Left ventricle myocardium inferior (tissue), 1 donor: ENCODE results near the gene GRM8. TPM values are rescaled to one million over a fixed set of nuclear protein-coding genes. Genes with fewer than 3 reads are reported as not detected.

Experiments used
- DNase-seq: peaks from one replicate; pipeline ENCODE4 v3.0.0-alpha.2; 2020
- H3K27ac ChIP-seq: fragments of 200-600 bp; replicated peaks from 2 replicates; pipeline ENCODE4 v1.8.0; 2021
- H3K27me3 ChIP-seq: fragments of 200-600 bp; 2 replicates; pipeline ENCODE4 v1.8.0; 2021; ENCODE audit warnings: low read depth
- H3K36me3 ChIP-seq: fragments of 200-600 bp; 2 replicates; pipeline ENCODE4 v1.8.0; 2021
- H3K4me1 ChIP-seq: fragments of 200-600 bp; 2 replicates; pipeline ENCODE4 v1.8.0; 2021
- H3K4me3 ChIP-seq: fragments of 200-600 bp; 2 replicates; pipeline ENCODE4 v1.8.0; 2021; ENCODE audit warnings: mild to moderate bottlenecking, moderate library complexity
- H3K9me3 ChIP-seq: fragments of 200-600 bp; replicated peaks from 2 replicates; pipeline ENCODE4 v1.8.0; 2021
- CTCF ChIP-seq: fragments of 200-600 bp; IDR thresholded peaks from 2 replicates; pipeline ENCODE4 v1.8.0; 2021; ENCODE audit warnings: antibody characterized with exemption, mild to moderate bottlenecking, borderline replicate concordance
- intact Hi-C: fragments of 100-400 bp; cut with micrococcal nuclease; formaldehyde crosslinking; loops from one replicate; pipeline ENCODE4 v1.11.0; 2022
- total RNA-seq: library from RNA; stranded (reverse); fragmentation: NEBNext Ultra II Directional; extraction: Animal tissue kit (Norgen Biotek cat#: 25700); gene quantifications from one replicate; pipeline ENCODE4 v1.2.1, GENCODE V29; 2021
- donor health status: DM: no; HTN: yes; CAD: no; lungs with severe emphysema.

The GRM8 gene
- total RNA-seq, 1 donor from 2014 or later = 0.69 TPM

GRCh38 chr7:126690104-126690503, 562.6 kb downstream of the GRM8 start:
- H3K4me1 ChIP-seq = no peaks in the 10 kb centered on the region
- no peak for DNase-seq
- H3K27ac ChIP-seq = no peak overlapping the region
- H3K36me3 ChIP-seq = no peaks in the 10 kb centered on the region
- H3K9me3 ChIP-seq = peaks cover 13% of the 10 kb centered on the region
- no peak for TF ChIP-seq CTCF
- intact Hi-C loops = no loop called here
- no peak overlapping the region for H3K4me3 ChIP-seq
- no peaks in the 10 kb centered on the region for H3K27me3 ChIP-seq

- no peaks in the 10 kb centered on the region for H3K4me1 ChIP-seq
- H3K36me3 ChIP-seq = no peaks in the 10 kb centered on the region
- H3K9me3 ChIP-seq = peaks cover 13% of the 10 kb centered on the region
- no peak for TF ChIP-seq CTCF
- no peak overlapping the region for H3K27ac ChIP-seq
- DNase-seq = no peak
- intact Hi-C loops = no loop called here
- H3K27me3 ChIP-seq = no peaks in the 10 kb centered on the region
- no peak overlapping the region for H3K4me3 ChIP-seq
These were observed 563.7 kb downstream of the GRM8 start for GRCh38 chr7:126689037-126689436.

GRCh38 chr7:126686474-126686873, 566.3 kb downstream of the GRM8 start:
- no peaks in the 10 kb centered on the region for H3K27me3 ChIP-seq
- intact Hi-C loops = no loop called here

GRCh38 chr7:126685596-126685995, 567.1 kb downstream of the GRM8 start:
- Histone ChIP-seq H3K4me1 (no peaks in the 10 kb centered on the region), H3K27ac (no peak overlapping the region), H3K27me3 (no peaks in the 10 kb centered on the region), H3K4me3 (no peak overlapping the region), H3K36me3 (no peaks in the 10 kb centered on the region), H3K9me3 (peaks cover 8% of the 10 kb centered on the region)
- DNase-seq = no peak
- intact Hi-C loops = no loop called here
- TF ChIP-seq CTCF = no peak

More at GRCh38 chr7:126686474-126686873, 566.3 kb downstream of the GRM8 start:
- H3K9me3 ChIP-seq = peaks cover 13% of the 10 kb centered on the region
- no peak for DNase-seq
- no peak overlapping the region for H3K4me3 ChIP-seq
- H3K27ac ChIP-seq = no peak overlapping the region
- H3K36me3 ChIP-seq = no peaks in the 10 kb centered on the region
- no peaks in the 10 kb centered on the region for H3K4me1 ChIP-seq
- TF ChIP-seq CTCF = no peak

- intact Hi-C loops = no loop called here
- no peak for TF ChIP-seq CTCF
These were observed 567.6 kb downstream of the GRM8 start for GRCh38 chr7:126685018-126685573.

More at GRCh38 chr7:126685018-126685573, 567.6 kb downstream of the GRM8 start:
- Histone ChIP-seq H3K27ac (no peak overlapping the region), H3K4me3 (no peak overlapping the region), H3K9me3 (peaks cover 3% of the 10 kb centered on the region), H3K27me3 (no peaks in the 10 kb centered on the region), H3K4me1 (no peaks in the 10 kb centered on the region), H3K36me3 (no peaks in the 10 kb centered on the region)
- DNase-seq = no peak
